ENCODE measurements around the gene LPCAT1.

The LPCAT1 gene

GRCh38 chr5:1415626-1416360, 108.0 kb downstream of the LPCAT1 start:
- Histone ChIP-seq H3K4me3 (ENCODE audit: low read length) (no peak overlapping the region), H3K9me3 (ENCODE audit: control insufficient read depth, insufficient read depth, low read length) (no peaks in the 10 kb centered on the region), H3K9me2 (replicated peaks; ENCODE audit: control insufficient read depth, low read length) (no peaks in the 10 kb centered on the region), H3K27me3 (ENCODE audit: control insufficient read depth, low read length) (peaks cover 8% of the 10 kb centered on the region; the same call in 1 of the 2 replicates), H3K79me2 (ENCODE audit: control insufficient read depth, low read length) (no peaks in the 10 kb centered on the region), H3F3A (ENCODE audit: control insufficient read depth, insufficient read depth) (no peaks in the 10 kb centered on the region), H4K20me1 (ENCODE audit: control insufficient read depth, insufficient read depth, low read depth, low read length) (no peaks in the 10 kb centered on the region), H3K36me3 (ENCODE audit: control insufficient read depth, low read length) (no peaks in the 10 kb centered on the region), H3K4me2 (ENCODE audit: low read length) (no peak overlapping the region), H3K27ac (ENCODE audit: low read depth, low read length) (no peak overlapping the region), H3K4me1 (ENCODE audit: control insufficient read depth, low read length) (no peaks in the 10 kb centered on the region)
- TF ChIP-seq, protein P1, sequence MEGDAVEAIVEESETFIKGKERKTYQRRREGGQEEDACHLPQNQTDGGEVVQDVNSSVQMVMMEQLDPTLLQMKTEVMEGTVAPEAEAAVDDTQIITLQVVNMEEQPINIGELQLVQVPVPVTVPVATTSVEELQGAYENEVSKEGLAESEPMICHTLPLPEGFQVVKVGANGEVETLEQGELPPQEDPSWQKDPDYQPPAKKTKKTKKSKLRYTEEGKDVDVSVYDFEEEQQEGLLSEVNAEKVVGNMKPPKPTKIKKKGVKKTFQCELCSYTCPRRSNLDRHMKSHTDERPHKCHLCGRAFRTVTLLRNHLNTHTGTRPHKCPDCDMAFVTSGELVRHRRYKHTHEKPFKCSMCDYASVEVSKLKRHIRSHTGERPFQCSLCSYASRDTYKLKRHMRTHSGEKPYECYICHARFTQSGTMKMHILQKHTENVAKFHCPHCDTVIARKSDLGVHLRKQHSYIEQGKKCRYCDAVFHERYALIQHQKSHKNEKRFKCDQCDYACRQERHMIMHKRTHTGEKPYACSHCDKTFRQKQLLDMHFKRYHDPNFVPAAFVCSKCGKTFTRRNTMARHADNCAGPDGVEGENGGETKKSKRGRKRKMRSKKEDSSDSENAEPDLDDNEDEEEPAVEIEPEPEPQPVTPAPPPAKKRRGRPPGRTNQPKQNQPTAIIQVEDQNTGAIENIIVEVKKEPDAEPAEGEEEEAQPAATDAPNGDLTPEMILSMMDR (IDR thresholded peaks at IDR 0.05; ENCODE audit: low read depth, low read length, poor library complexity, severe bottlenecking) = no peak
- TF ChIP-seq EZH2phosphoT487 (IDR thresholded peaks at IDR 0.05; ENCODE audit: borderline replicate concordance, low read length) = no peak

- TF ChIP-seq EZH2phosphoT487 (IDR thresholded peaks at IDR 0.05; ENCODE audit: borderline replicate concordance, low read length) = no peak
- TF ChIP-seq, protein P1 (IDR thresholded peaks at IDR 0.05; ENCODE audit: low read depth, low read length, poor library complexity, severe bottlenecking) = no peak
These were observed 108.7 kb downstream of the LPCAT1 start for GRCh38 chr5:1415059-1415425.

DNA sequence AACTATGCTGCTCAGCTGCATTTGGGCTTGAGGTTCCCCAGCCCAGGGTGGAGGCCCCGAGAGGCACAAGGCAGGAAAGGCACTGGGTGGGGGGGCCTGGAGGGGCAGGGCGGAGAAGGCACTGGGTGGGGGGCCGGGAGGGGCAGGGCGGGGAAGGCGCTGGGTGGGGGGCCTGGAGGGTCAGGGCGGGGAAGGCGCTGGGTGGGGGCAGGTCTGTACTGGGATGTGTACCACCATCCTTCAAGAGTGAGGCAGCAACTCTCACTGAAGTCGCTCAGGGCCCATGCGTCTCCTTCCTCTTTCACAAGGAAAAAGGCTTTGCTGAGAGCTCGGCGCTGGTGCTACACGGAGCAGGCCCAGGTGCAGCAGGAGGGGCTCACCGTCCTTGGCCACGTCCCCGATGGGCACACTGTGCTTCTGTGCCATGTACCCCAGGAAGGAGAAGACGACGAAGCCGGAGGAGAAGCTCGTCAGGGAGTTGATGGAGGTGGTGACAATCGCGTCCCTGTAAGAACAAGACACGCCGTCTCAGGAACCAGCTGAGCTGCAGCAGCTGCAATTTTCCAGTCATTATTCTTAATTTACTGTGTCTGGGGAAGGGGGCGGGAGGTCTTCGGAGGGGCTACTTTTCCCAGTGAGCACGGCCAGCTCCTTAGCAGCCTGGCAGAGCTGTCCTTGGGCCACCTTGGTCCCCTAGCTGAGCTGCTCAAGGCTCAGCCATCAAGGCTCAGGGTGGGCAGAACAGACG, 109.3 kb downstream of the LPCAT1 start:
- H3F3A ChIP-seq (ENCODE audit: control insufficient read depth, insufficient read depth) = no peaks in the 10 kb centered on the region
- H3K79me2 ChIP-seq (ENCODE audit: control insufficient read depth, low read length) = no peaks in the 10 kb centered on the region
- H3K36me3 ChIP-seq (ENCODE audit: control insufficient read depth, low read length) = no peaks in the 10 kb centered on the region
- H3K4me1 ChIP-seq (ENCODE audit: control insufficient read depth, low read length) = no peaks in the 10 kb centered on the region
- no peaks in the 10 kb centered on the region for H3K9me3 ChIP-seq (ENCODE audit: control insufficient read depth, insufficient read depth, low read length)
- H3K27ac ChIP-seq (ENCODE audit: low read depth, low read length) = no peak overlapping the region
- H3K27me3 ChIP-seq (ENCODE audit: control insufficient read depth, low read length) = peaks cover 8% of the 10 kb centered on the region; the same call in 1 of the 2 replicates
- H3K9me2 ChIP-seq (replicated peaks; ENCODE audit: control insufficient read depth, low read length) = no peaks in the 10 kb centered on the region
- no peaks in the 10 kb centered on the region for H4K20me1 ChIP-seq (ENCODE audit: control insufficient read depth, insufficient read depth, low read depth, low read length)
- TF ChIP-seq EZH2phosphoT487 (IDR thresholded peaks at IDR 0.05; ENCODE audit: borderline replicate concordance, low read length) = no peak
- TF ChIP-seq, protein P1 (IDR thresholded peaks at IDR 0.05; ENCODE audit: low read depth, low read length, poor library complexity, severe bottlenecking) = no peak
- H3K4me2 ChIP-seq (ENCODE audit: low read length) = no peak overlapping the region
- no peak overlapping the region for H3K4me3 ChIP-seq (ENCODE audit: low read length)

More at GRCh38 chr5:1415059-1415425, 108.7 kb downstream of the LPCAT1 start:
- peaks cover 8% of the 10 kb centered on the region; the same call in 1 of the 2 replicates for H3K27me3 ChIP-seq (ENCODE audit: control insufficient read depth, low read length)
- H3K4me3 ChIP-seq (ENCODE audit: low read length) = no peak overlapping the region
- no peaks in the 10 kb centered on the region for H3K36me3 ChIP-seq (ENCODE audit: control insufficient read depth, low read length)
- H3K79me2 ChIP-seq (ENCODE audit: control insufficient read depth, low read length) = no peaks in the 10 kb centered on the region
- H3K27ac ChIP-seq (ENCODE audit: low read depth, low read length) = no peak overlapping the region
- no peaks in the 10 kb centered on the region for H3K9me2 ChIP-seq (replicated peaks; ENCODE audit: control insufficient read depth, low read length)
- H3K4me2 ChIP-seq (ENCODE audit: low read length) = no peak overlapping the region
- no peaks in the 10 kb centered on the region for H3K9me3 ChIP-seq (ENCODE audit: control insufficient read depth, insufficient read depth, low read length)
- no peaks in the 10 kb centered on the region for H3F3A ChIP-seq (ENCODE audit: control insufficient read depth, insufficient read depth)
- no peaks in the 10 kb centered on the region for H3K4me1 ChIP-seq (ENCODE audit: control insufficient read depth, low read length)
- H4K20me1 ChIP-seq (ENCODE audit: control insufficient read depth, insufficient read depth, low read depth, low read length) = no peaks in the 10 kb centered on the region
